ENCODE data around the gene CSNK1D. TPM values are rescaled to one million over a fixed set of nuclear protein-coding genes. Genes with fewer than 3 reads are reported as not detected.

The CSNK1D gene
- total RNA-seq, 1 donor from 2014 or later: 41.5 TPM

- Mint-ChIP-seq H3K4me3 (peak overlapping the region; percentile 87), H3K36me3 (no peaks in the 10 kb centered on the region), H3K27ac (no peak overlapping the region), H3K9me3 (no peaks in the 10 kb centered on the region), H3K4me1 (peaks cover 5% of the 10 kb centered on the region), H3K27me3 (ENCODE audit: insufficient read depth, low read depth) (peaks cover 21% of the 10 kb centered on the region)
- no peak overlapping the region for H3K27ac ChIP-seq
- H3K79me2 ChIP-seq (ENCODE audit: low read depth): no peaks in the 10 kb centered on the region
- H2AFZ ChIP-seq (replicated peaks): no peak overlapping the region
- H3K9me3 ChIP-seq (ENCODE audit: low read depth): no peaks in the 10 kb centered on the region
- H3K27me3 ChIP-seq: peaks cover 69% of the 10 kb centered on the region
- peaks cover 27% of the 10 kb centered on the region for H3K4me1 ChIP-seq
- peak overlapping the region; percentile 80 for H3K4me2 ChIP-seq
- no peaks in the 10 kb centered on the region for H3K36me3 ChIP-seq
- peak overlapping the region; percentile 60 for H3K4me3 ChIP-seq
- peak; percentile 48 for DNase-seq (ENCODE audit: low spot score)
- H3K9ac ChIP-seq: no peak overlapping the region
- H3F3A ChIP-seq (ENCODE audit: low read depth): peaks cover 39% of the 10 kb centered on the region
- H4K20me1 ChIP-seq (ENCODE audit: low read depth): peaks cover 45% of the 10 kb centered on the region
- no peak for TF ChIP-seq CTCF (IDR thresholded peaks at IDR 0.05)
- TF ChIP-seq EZH2 (IDR thresholded peaks at IDR 0.05): no peak
- no peak for TF ChIP-seq EZH2phosphoT487 (IDR thresholded peaks at IDR 0.05)
Observed at GRCh38 chr17:82229698-82230608, 43.5 kb downstream of the CSNK1D start.

- peak within 1 kb of the TSS; percentile 60 for H3K4me3 ChIP-seq
- no peak within 1 kb of the TSS for H3K27ac ChIP-seq
- H3K36me3 ChIP-seq: no peaks in the 10 kb centered on the region
- H3K9me3 ChIP-seq (ENCODE audit: low read depth): no peaks in the 10 kb centered on the region
- peaks cover 24% of the 10 kb centered on the region for H3K27me3 Mint-ChIP-seq (ENCODE audit: insufficient read depth, low read depth)
- no peak within 1 kb of the TSS for H3K27ac Mint-ChIP-seq
- peak within 1 kb of the TSS; percentile 41 for H3K9ac ChIP-seq
- H3K79me2 ChIP-seq (ENCODE audit: low read depth): no peaks in the 10 kb centered on the region
- no peak for TF ChIP-seq EZH2phosphoT487 (IDR thresholded peaks at IDR 0.05)
- TF ChIP-seq CTCF (IDR thresholded peaks at IDR 0.05): no peak
- no peak for TF ChIP-seq EZH2 (IDR thresholded peaks at IDR 0.05)
- no peaks in the 10 kb centered on the region for H3K36me3 Mint-ChIP-seq
- peak within 1 kb of the TSS; percentile 80 for H3K4me2 ChIP-seq
- peaks cover 39% of the 10 kb centered on the region for H3F3A ChIP-seq (ENCODE audit: low read depth)
- peak; percentile 91 for DNase-seq (ENCODE audit: low spot score)
- H2AFZ ChIP-seq (replicated peaks): peak within 1 kb of the TSS; percentile 87
- peaks cover 3% of the 10 kb centered on the region for H3K9me3 Mint-ChIP-seq
- H3K4me1 Mint-ChIP-seq: peaks cover 5% of the 10 kb centered on the region
- peaks cover 69% of the 10 kb centered on the region for H3K27me3 ChIP-seq
- peaks cover 21% of the 10 kb centered on the region for H3K4me1 ChIP-seq
- H4K20me1 ChIP-seq (ENCODE audit: low read depth): peaks cover 36% of the 10 kb centered on the region
- H3K4me3 Mint-ChIP-seq: peak within 1 kb of the TSS; percentile 87
Observed at GRCh38 chr17:82228842-82229697, 44.4 kb downstream of the CSNK1D start, which contains the start of gene SLC16A3. Gene SLC16A3 (plus strand): TSS chr17:82229042. CDS start chr17:82236009, 6,967 bp downstream.

GRCh38 chr17:82228278-82228841 is 45.1 kb downstream of the CSNK1D start:
- Histone ChIP-seq H3K27ac (no peak overlapping the region), H3K79me2 (ENCODE audit: low read depth) (no peaks in the 10 kb centered on the region), H3F3A (ENCODE audit: low read depth) (peaks cover 39% of the 10 kb centered on the region), H3K27me3 (peaks cover 72% of the 10 kb centered on the region), H4K20me1 (ENCODE audit: low read depth) (peaks cover 32% of the 10 kb centered on the region), H2AFZ (replicated peaks) (peak overlapping the region; percentile 87), H3K4me2 (peak overlapping the region; percentile 75), H3K4me1 (peaks cover 21% of the 10 kb centered on the region), H3K4me3 (peak overlapping the region; percentile 60), H3K9ac (no peak overlapping the region), H3K9me3 (ENCODE audit: low read depth) (no peaks in the 10 kb centered on the region), H3K36me3 (no peaks in the 10 kb centered on the region)
- peak; percentile 57 for DNase-seq (ENCODE audit: low spot score)
- H3K4me3 Mint-ChIP-seq: peak overlapping the region; percentile 68
- peaks cover 5% of the 10 kb centered on the region for H3K9me3 Mint-ChIP-seq
- TF ChIP-seq EZH2phosphoT487 (IDR thresholded peaks at IDR 0.05) (peak; percentile 78), CTCF (IDR thresholded peaks at IDR 0.05) (no peak), EZH2 (IDR thresholded peaks at IDR 0.05) (peak; percentile 92)
- H3K36me3 Mint-ChIP-seq: no peaks in the 10 kb centered on the region
- no peak overlapping the region for H3K27ac Mint-ChIP-seq
- peaks cover 5% of the 10 kb centered on the region for H3K4me1 Mint-ChIP-seq
- peaks cover 25% of the 10 kb centered on the region for H3K27me3 Mint-ChIP-seq (ENCODE audit: insufficient read depth, low read depth)
